Keratinocyte (primary cell): ENCODE measurements around the gene NDRG3. TPM values are rescaled to one million over a fixed set of nuclear protein-coding genes. Genes with fewer than 3 reads are reported as not detected.

ENCODE experiments used
- DNase-seq: peaks from one replicate; pipeline ENCODE4 v3.0.0-alpha.2; 2011; ENCODE audit warnings: low read depth, missing footprints, low spot score
- FAIRE-seq: peaks from 2 replicates; lab custom pipeline; 2011; peaks lifted over from hg19 to GRCh38; lab: Jason Lieb, UNC
- H2AFZ ChIP-seq: 2 replicates; pipeline ENCODE4 v1.6.0; 2012; ENCODE audit warnings: low read length, control low read depth, inconsistent platforms; ENCODE audit not compliant: control insufficient read depth
- H3K27ac ChIP-seq: 2 replicates; pipeline ENCODE4 v1.5.1; 2011; ENCODE audit warnings: low read length; ENCODE audit not compliant: control insufficient read depth, insufficient read depth
- H3K27me3 ChIP-seq: 3 replicates; pipeline ENCODE4 v1.6.0; 2011; ENCODE audit warnings: low read length; ENCODE audit not compliant: control insufficient read depth, insufficient read depth; ENCODE audit errors: extremely low read depth
- H3K36me3 ChIP-seq, 2 experiments: 2 replicates in 1 of 2; 3 replicates in 1 of 2; pipeline ENCODE4 v1.5.1; 2011; ENCODE audit warnings: low read length in 2 of 2, mild to moderate bottlenecking in 1 of 2; ENCODE audit not compliant: control insufficient read depth in 2 of 2, insufficient read depth in 2 of 2; ENCODE audit errors: extremely low read depth in 1 of 2
- H3K4me1 ChIP-seq: 3 replicates; pipeline ENCODE4 v1.5.1; 2011; ENCODE audit warnings: low read length; ENCODE audit not compliant: control insufficient read depth, insufficient read depth; ENCODE audit errors: extremely low read depth
- H3K4me2 ChIP-seq: 3 replicates; pipeline ENCODE4 v1.6.0; 2011; ENCODE audit warnings: low read depth, low read length; ENCODE audit not compliant: control insufficient read depth, insufficient read depth; ENCODE audit errors: extremely low read depth
- H3K4me3 ChIP-seq, 3 experiments: fragments of 200-600 bp in 1 of 3; sonication (generic) in 1 of 3; 2 replicates in 2 of 3; 3 replicates in 1 of 3; pipeline ENCODE4 v1.5.1; 2011 to 2016; ENCODE audit warnings: low read length in 3 of 3, mild to moderate bottlenecking in 3 of 3, control low read depth in 2 of 3, inconsistent platforms in 1 of 3, low read depth in 1 of 3, mixed read lengths in 1 of 3, mixed run types in 1 of 3, moderate library complexity in 1 of 3; ENCODE audit not compliant: control insufficient read depth in 2 of 3, insufficient read depth in 2 of 3; ENCODE audit errors: extremely low read depth in 1 of 3
- H3K79me2 ChIP-seq: 2 replicates; pipeline ENCODE4 v1.6.0; 2012; ENCODE audit warnings: low read length; ENCODE audit not compliant: control insufficient read depth, insufficient read depth
- H3K9ac ChIP-seq: 3 replicates; pipeline ENCODE4 v1.6.0; 2011; ENCODE audit warnings: low read length; ENCODE audit not compliant: control insufficient read depth, insufficient read depth; ENCODE audit errors: extremely low read depth
- H3K9me1 ChIP-seq: 3 replicates; pipeline ENCODE4 v1.6.0; 2011; ENCODE audit warnings: low read length; ENCODE audit not compliant: control insufficient read depth, insufficient read depth; ENCODE audit errors: extremely low read depth
- H3K9me3 ChIP-seq: 2 replicates; pipeline ENCODE4 v1.5.1; 2012; ENCODE audit warnings: low read depth, low read length; ENCODE audit not compliant: control insufficient read depth
- H4K20me1 ChIP-seq: 3 replicates; pipeline ENCODE4 v1.6.0; 2011; ENCODE audit warnings: low read length; ENCODE audit not compliant: control insufficient read depth, insufficient read depth; ENCODE audit errors: extremely low read depth
- EZH2 ChIP-seq: IDR thresholded peaks from one replicate; pipeline ENCODE4 v1.6.1; 2012; ENCODE audit warnings: inconsistent platforms, mild to moderate bottlenecking, low read length, moderate library complexity
- dilution Hi-C: fragments of 300-500 bp; cut with MboI; formaldehyde crosslinking; loops from one replicate; pipeline ENCODE4 v1.7.0; 2020; ENCODE audit warnings: low sequenced_read_pairs; ENCODE audit not compliant: extremely low pct_ligation_motif_present
- polyA plus RNA-seq, 5 experiments: library from polyadenylated mRNA; depleted of rRNA in 3 of 5; stranded (reverse) in 3 of 5; stranded (forward) in 1 of 5; unstranded in 1 of 5; fragments of >200 nt; gene quantifications; 1 replicate in 1 of 5; 2 replicates in 3 of 5; 3 replicates in 1 of 5; pipeline versions ENCODE4 v1.2.1 to v1.2.3, GENCODE V29; 2011 to 2012; ENCODE audit warnings: missing spikeins in 2 of 5, low read depth in 1 of 5, low replicate concordance in 1 of 5
- TF ChIP-seq, protein P1 (sequence below), 3 experiments: IDR thresholded peaks in 1 of 3; conservative IDR thresholded peaks in 1 of 3; optimal IDR thresholded peaks in 1 of 3; 2 replicates in 2 of 3; 3 replicates in 1 of 3; pipeline versions ENCODE3 to v1.5.1; 2011; ENCODE audit warnings: low read length in 3 of 3, mild to moderate bottlenecking in 3 of 3, moderate library complexity in 2 of 3, control low read depth in 1 of 3, inconsistent platforms in 1 of 3; ENCODE audit not compliant: insufficient read depth in 2 of 3; ENCODE audit errors: extremely low read depth in 1 of 3

NDRG3 gene
- polyA plus RNA-seq, 1 donor (not counting 4 experiments of a cell fraction or from before 2014, with no cell fraction given) = 44.1 TPM

- no peak for TF ChIP-seq EZH2
- TF ChIP-seq, protein P1, sequence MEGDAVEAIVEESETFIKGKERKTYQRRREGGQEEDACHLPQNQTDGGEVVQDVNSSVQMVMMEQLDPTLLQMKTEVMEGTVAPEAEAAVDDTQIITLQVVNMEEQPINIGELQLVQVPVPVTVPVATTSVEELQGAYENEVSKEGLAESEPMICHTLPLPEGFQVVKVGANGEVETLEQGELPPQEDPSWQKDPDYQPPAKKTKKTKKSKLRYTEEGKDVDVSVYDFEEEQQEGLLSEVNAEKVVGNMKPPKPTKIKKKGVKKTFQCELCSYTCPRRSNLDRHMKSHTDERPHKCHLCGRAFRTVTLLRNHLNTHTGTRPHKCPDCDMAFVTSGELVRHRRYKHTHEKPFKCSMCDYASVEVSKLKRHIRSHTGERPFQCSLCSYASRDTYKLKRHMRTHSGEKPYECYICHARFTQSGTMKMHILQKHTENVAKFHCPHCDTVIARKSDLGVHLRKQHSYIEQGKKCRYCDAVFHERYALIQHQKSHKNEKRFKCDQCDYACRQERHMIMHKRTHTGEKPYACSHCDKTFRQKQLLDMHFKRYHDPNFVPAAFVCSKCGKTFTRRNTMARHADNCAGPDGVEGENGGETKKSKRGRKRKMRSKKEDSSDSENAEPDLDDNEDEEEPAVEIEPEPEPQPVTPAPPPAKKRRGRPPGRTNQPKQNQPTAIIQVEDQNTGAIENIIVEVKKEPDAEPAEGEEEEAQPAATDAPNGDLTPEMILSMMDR (optimal IDR thresholded peaks at IDR 0.05 in 1 of 3, IDR thresholded peaks at IDR 0.05 in 1 of 3, conservative IDR thresholded peaks at IDR 0.05 in 1 of 3; ENCODE audit: extremely low read depth in 1 of 3, insufficient read depth in 2 of 3, low read length in 3 of 3) = no peak
- no peak overlapping the region for H3K4me3 ChIP-seq
- no peak overlapping the region for H2AFZ ChIP-seq
- H3K9me1 ChIP-seq = no peaks in the 10 kb centered on the region
- H3K36me3 ChIP-seq = peaks cover 16 to 36% of the 10 kb centered on the region in 2 experiments
- FAIRE-seq (no peak), DNase-seq (no peak)
- dilution Hi-C loops = no loop called here
- H4K20me1 ChIP-seq = no peaks in the 10 kb centered on the region
- H3K4me1 ChIP-seq = no peaks in the 10 kb centered on the region
- peaks cover 3% of the 10 kb centered on the region for H3K79me2 ChIP-seq
- H3K27me3 ChIP-seq = no peaks in the 10 kb centered on the region
- no peak overlapping the region for H3K27ac ChIP-seq
- H3K9ac ChIP-seq = no peak overlapping the region
- no peak overlapping the region for H3K4me2 ChIP-seq
- no peaks in the 10 kb centered on the region for H3K9me3 ChIP-seq
Measured at GRCh38 chr20:36791862-36792261, 46.0 kb upstream of the NDRG3 start.

DNA sequence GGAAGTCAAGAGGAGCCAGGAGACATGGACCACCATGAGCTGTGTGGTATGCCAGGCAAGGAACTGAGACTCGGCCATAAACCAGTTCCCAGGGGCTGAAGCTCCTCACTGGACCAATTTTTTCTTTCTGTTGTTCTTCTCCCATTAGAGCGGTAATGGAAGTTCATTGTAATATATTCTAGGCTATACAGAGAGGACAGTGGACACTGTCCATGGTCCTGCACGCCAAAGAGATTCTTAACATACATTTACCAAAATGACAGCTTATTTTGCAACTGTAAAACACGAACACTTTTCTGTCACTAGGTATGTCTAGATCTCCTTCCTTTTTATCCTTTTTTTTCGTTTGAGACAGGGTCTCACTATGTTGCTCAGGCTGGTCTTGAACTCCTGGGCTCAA is 40.8 kb upstream of the NDRG3 start:
- Histone ChIP-seq H3K4me1 (no peaks in the 10 kb centered on the region), H3K4me2 (no peak overlapping the region), H3K36me3 (peaks cover 27 to 33% of the 10 kb centered on the region in 2 experiments), H3K9ac (no peak overlapping the region), H3K4me3 (no peak overlapping the region), H3K9me1 (no peaks in the 10 kb centered on the region), H4K20me1 (no peaks in the 10 kb centered on the region), H3K27ac (no peak overlapping the region), H3K9me3 (no peaks in the 10 kb centered on the region), H3K79me2 (no peaks in the 10 kb centered on the region), H3K27me3 (no peaks in the 10 kb centered on the region), H2AFZ (no peak overlapping the region)
- dilution Hi-C loops = no loop called here
- FAIRE-seq = no peak
- no peak for DNase-seq
- no peak for TF ChIP-seq EZH2
- TF ChIP-seq, protein P1 (optimal IDR thresholded peaks at IDR 0.05 in 1 of 3, IDR thresholded peaks at IDR 0.05 in 1 of 3, conservative IDR thresholded peaks at IDR 0.05 in 1 of 3; ENCODE audit: extremely low read depth in 1 of 3, insufficient read depth in 2 of 3, low read length in 3 of 3) = no peak
